GM20431 (cell line): ENCODE measurements around the gene SLC30A1.
"Not testable (repeated sequence)": the region's sequence is repeated elsewhere in the genome, so short reads cannot be mapped to it uniquely, and the experiment has no call there.

ENCODE experiments used
- in situ Hi-C: fragments of 300-500 bp; cut with MseI, MboI; formaldehyde crosslinking; loops from one replicate; pipeline ENCODE4 v1.15.0; 2020; ENCODE audit warnings: low sequenced_read_pairs; ENCODE audit not compliant: unreplicated experiment

Gene SLC30A1

GRCh38 chr1:211551638-211552460 is 27.1 kb downstream of the SLC30A1 start:
- in situ Hi-C loops: no loop called here

GRCh38 chr1:211549092-211549711 is 29.8 kb downstream of the SLC30A1 start:
- in situ Hi-C loops: no loop called here

GRCh38 chr1:211548321-211549091 is 30.5 kb downstream of the SLC30A1 start:
- in situ Hi-C loops: no loop called here

GRCh38 chr1:211547710-211548109 is 31.3 kb downstream of the SLC30A1 start:
- in situ Hi-C loops: no loop called here

GRCh38 chr1:211546543-211546942 is 32.4 kb downstream of the SLC30A1 start:
- in situ Hi-C loops: no loop called here

GRCh38 chr1:211543025-211543424 is 35.9 kb downstream of the SLC30A1 start:
- in situ Hi-C loops: no loop called here

- in situ Hi-C loops: no loop called here
These were observed 37.1 kb downstream of the SLC30A1 start for GRCh38 chr1:211541720-211542477.

- in situ Hi-C loops: no loop called here
These were observed 37.7 kb downstream of the SLC30A1 start for GRCh38 chr1:211541278-211541677.

GRCh38 chr1:211540824-211541223 is 38.1 kb downstream of the SLC30A1 start:
- in situ Hi-C loops: not testable (repeated sequence)

GRCh38 chr1:211538287-211538686 is 40.7 kb downstream of the SLC30A1 start:
- in situ Hi-C loops: no loop called here

- in situ Hi-C loops: no loop called here
These were observed 41.7 kb downstream of the SLC30A1 start for GRCh38 chr1:211537253-211537652.

GRCh38 chr1:211536606-211537005 is 42.4 kb downstream of the SLC30A1 start:
- in situ Hi-C loops: no loop called here

GRCh38 chr1:211535346-211535745 is 43.6 kb downstream of the SLC30A1 start:
- in situ Hi-C loops: no loop called here

- in situ Hi-C loops: no loop called here
These were observed 44.2 kb downstream of the SLC30A1 start for GRCh38 chr1:211534545-211535291.

- in situ Hi-C loops: no loop called here
These were observed 46.9 kb downstream of the SLC30A1 start for GRCh38 chr1:211532088-211532444.

- in situ Hi-C loops: no loop called here
These were observed 47.5 kb downstream of the SLC30A1 start for GRCh38 chr1:211531194-211532087.

- in situ Hi-C loops: no loop called here
These were observed 48.9 kb downstream of the SLC30A1 start for GRCh38 chr1:211530102-211530501.

GRCh38 chr1:211529453-211529852 is 49.5 kb downstream of the SLC30A1 start:
- in situ Hi-C loops: no loop called here

- in situ Hi-C loops: no loop called here
These were observed 50.0 kb downstream of the SLC30A1 start for GRCh38 chr1:211529011-211529410.
